GM18499 (cell line): ENCODE measurements around the gene UQCR11.

Experiments used
- ATAC-seq: cut with Tn5 transposase; IDR thresholded peaks from one replicate; pipeline ENCODE4 v1.9.1; 2021; ENCODE audit warnings: moderate number of reproducible peaks; ENCODE audit not compliant: insufficient read depth, unreplicated experiment

UQCR11 gene

GRCh38 chr19:1572795-1573194 is 32.5 kb downstream of the UQCR11 start:
- ATAC-seq = no peak

DNA sequence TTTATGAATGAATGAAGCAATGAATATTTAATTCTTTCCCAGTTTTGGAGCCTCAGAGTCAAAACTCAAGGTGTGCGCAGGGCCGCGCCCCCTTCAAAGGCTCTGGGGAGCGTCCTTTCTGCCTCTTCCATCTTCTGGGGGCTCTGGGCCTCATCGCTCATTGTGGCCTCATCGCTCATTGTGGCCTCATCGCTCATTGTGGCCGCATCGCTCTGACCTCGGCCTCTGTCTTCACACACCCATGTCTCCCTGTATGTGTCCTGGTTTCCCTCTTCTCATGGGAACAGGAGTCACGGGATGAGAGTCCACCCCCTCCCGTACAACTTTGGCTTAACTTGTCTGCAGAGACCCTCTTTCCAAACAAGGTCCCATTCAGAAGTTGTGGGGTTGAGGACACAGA is 33.9 kb downstream of the UQCR11 start:
- ATAC-seq = no peak

DNA sequence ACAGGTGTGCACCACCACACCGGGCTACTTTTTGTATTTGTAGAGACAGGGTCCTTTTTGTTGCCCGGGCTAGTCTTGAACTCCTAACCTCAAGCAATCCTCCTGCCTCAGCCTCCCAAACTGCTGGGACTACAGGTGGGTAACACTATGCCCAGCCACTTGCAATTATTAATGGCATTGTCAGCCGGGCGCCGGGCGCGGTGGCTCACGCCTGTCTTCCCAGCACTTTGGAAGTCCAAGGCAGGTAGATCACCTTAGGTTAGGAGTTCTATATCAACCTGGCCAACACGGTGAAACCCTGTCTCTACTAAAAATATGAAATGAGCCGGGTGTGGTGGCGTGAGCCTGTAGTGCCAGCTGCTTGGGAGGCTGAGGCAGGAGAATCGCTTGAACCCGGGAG is 34.4 kb downstream of the UQCR11 start:
- ATAC-seq = no peak

DNA sequence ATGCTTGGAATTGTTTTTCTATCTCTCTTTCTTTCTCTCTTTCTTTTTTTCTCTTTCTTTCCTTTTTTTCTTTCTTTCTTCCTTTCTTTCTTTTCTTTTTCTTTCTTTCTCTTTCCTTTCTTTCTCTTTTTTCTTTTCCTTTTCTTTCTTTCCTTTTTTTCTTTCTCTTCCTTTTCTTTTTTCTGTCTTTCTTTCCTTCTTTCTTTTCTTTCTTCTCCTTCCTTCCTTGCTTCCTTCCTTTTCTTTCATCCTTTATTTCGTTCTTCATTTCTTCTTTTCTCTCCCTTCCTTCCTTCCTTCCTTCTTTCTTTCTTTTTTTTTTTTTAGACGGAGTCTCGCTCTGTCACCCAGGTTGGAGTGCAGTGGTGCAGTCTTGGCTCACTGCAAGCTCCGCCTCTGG is 35.3 kb downstream of the UQCR11 start:
- no peak for ATAC-seq

DNA sequence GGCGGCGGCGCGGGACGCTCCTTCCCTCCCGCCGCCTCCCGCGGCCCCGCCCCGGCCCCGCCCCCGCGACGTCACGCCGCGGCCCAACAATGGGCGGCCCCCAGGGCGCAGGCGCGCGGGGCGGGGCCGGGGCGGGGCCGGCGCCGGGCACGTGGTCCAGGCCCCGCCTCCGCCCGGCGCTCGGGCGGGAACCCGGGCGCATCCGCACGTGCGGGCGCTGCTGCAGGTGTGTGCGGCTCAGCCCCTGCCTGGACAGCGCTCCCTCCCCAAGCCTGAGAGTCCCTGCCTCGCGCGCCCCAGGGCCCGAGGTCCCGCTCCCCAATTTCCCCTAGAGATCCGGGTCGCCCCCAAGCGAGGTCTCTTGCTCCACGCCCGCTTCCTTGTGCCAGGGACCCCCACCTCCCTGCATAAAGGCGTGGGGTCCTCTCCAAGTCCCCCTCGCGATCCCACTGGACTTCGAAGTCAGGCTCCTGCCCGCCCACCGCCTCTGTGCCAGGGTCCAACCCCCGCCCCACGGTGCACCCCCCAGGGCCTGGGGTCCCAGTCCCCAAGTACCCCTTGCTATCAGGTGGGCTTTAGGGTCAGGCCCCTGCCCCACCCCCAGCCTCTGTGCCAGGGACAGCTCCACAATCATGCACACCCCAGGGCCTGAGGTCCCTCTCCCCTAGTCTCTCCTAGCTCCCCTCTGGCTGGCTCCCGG is 36.8 kb downstream of the UQCR11 start, which contains the start of gene MEX3D:
TSS of gene MEX3D (minus strand) at position 6 of the 700 bp plus-strand sequence. CDS start 267 bp downstream, outside the sequence.
- no peak for ATAC-seq

DNA sequence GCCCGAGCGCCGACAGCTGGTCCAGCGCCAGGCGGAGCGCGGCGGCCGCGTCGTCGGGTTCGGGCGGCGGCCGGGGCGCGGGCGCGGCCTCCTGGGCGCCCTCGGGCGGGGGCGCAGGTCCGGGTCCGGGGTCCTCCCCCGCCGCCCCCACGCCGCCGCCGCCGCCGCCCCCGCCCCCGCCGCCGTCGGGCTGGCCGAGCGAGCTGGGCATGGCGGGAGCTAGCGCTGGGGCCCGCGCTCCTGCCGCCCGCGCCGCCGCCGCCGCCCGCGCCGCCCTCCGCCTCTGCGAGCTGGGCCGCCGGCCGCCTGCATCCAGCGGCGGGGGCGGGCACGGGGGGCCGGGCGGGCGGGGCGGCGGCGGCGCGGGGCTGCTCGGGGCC is 37.4 kb downstream of the UQCR11 start:
- no peak for ATAC-seq

- ATAC-seq = no peak
Measured at GRCh38 chr19:1567116-1567847, 38.0 kb downstream of the UQCR11 start.

GRCh38 chr19:1566392-1567115 is 38.7 kb downstream of the UQCR11 start:
- ATAC-seq = no peak

GRCh38 chr19:1563251-1563650 is 42.0 kb downstream of the UQCR11 start:
- no peak for ATAC-seq

DNA sequence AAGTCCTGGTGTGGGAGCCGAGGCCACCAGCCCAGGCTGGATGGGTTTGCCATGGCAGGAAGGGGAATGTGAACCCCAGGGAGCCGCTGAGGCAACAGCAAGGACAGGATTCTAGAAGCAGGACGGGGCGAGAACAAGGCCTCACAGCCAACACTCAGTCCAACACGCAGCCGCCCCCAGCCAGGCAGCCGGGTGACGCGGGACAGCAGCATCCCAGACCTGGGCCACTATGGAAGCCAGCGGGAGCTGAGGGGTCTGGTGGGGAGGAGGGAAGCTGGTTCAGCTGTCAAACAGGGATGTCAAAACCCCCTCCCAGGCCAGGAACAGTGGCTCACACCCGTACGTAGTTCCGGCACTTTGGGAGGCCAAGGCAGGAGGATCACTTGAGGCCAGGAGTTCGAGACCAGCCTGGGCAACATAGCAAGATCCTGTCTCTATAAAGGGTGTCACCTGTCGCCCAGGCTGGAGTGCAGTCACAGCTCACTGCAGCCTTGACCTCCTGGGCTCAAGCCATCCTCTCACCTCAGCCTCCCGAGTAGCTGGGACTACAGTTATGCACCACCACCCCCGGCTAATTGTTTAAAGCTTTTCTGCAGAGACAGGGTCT is 43.9 kb downstream of the UQCR11 start:
- no peak for ATAC-seq

DNA sequence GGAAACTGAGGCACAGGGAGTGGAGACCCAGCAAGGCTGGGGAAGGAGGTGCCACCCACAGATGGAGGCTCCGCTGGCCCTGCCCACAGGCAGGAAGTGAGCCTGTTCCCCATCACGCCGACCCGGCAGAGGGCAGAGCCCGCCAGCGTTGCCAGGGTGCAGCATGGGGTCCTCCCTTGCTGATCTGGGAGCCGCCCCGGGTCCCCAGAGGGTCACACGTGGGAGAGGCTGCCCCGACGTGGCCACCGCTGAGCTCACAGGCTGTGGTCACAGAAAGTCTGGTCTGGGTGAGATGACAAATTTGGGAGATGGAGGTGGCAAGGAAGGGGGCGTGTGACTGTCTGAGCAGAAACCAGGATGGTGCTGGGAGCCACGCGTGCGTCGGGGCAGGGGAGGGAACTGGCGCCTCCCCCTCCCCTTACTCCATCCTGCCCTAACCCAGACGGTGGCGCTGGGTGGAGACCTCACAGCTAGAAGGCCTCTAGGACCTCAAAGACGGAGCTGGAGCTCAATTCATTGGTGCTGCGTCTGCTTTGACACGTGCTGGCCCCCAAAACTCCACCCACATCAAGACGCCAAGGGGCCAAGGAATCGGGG is 44.9 kb downstream of the UQCR11 start:
- no peak for ATAC-seq

GRCh38 chr19:1558552-1558951 is 46.7 kb downstream of the UQCR11 start:
- ATAC-seq = no peak

GRCh38 chr19:1556390-1557070 is 48.7 kb downstream of the UQCR11 start:
- ATAC-seq = no peak

DNA sequence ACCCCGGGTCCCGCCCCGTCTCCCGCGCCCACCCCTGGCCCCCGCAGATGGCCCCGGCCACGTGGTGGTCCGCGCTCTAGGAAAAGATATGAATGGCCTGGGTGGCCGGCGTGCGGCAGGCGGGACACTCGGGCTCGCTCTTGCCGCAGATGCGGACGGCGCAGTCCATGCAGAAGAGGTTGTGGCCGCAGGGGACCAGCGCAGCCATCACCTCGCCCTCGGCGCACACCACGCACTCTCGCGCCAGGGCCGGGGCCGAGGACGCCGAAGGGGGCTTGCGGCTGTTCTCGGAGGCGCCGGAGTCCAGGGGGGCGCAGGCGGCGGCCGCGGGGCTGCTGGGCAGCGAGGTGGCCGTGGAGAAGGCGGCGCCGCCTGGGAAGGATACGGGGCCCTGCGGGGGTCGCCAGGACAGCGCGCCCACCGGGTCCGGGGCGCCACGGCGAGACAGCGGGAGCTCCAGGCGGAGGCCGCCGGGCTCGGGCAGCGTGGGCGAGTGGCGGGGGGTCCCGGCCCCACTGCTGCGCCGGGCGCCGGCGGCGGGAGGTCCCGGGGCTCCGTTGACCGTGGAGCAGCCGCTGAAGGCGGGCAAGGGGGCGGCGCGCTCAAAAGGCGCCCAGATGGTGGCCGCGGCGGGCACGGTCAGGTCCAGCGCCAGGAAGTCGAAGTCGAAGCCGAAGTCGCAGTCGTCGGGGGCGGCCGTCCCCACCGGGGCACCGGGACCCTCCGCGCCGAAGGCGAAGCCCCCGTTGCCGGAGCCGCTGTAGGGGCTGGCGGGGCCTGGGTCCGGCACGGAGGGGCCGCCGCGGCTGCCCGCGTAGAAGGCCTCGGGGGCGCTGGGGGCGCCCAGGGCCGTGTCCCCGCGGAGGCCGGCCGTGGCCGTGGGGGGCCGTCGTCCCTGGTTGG is 49.5 kb downstream of the UQCR11 start:
- no peak for ATAC-seq

GRCh38 chr19:1554968-1555367 is 50.3 kb downstream of the UQCR11 start:
- no peak for ATAC-seq

- ATAC-seq = no peak
Measured at GRCh38 chr19:1553415-1553814, 51.8 kb downstream of the UQCR11 start.

DNA sequence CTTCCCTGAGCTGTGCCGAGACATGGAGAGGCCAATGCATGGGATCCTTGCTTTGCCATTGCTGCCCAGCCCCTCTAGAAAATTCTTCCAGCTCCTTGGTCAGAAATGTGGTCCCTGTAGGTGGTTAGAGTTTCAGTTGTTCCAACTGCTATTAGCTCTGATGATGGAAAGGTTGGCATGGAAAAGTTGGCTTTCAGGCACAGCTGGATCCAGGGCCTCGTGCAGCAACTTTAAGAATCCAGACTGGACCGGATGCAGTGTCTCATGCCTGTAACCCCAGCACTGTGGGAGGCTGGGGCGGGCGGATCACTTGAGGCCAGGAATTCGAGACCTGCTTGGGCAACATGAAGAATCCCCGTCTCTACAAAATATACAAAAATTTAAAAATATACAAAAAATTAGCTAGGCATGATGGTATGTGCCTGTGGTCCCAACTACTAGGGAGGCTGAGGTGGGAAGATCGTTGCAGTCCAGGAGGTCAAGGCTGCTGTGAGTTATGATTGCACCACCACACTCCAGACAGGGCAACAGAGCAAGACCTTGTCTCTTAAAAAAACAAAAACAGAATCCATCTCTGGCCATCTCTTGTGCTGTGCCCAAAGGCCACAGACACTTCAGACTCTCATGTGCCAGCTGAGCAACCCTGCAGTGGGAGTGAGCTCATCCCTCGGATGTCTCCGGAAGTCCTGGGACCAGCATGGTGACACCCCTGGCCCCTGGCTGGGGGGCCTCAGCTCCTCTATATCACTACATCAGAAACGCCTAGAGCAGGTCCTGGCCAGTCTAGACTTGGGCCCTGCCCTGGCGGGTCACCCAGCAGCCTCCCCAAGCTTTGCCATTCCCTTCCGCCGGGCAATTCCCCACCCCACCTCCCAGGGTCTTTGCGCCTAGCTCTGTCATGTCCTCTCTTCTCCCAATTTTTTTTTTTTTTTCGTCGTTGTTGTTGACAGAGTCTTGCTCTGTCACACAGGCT is 53.9 kb downstream of the UQCR11 start:
- ATAC-seq = no peak
